Globus pallidus (tissue), 1 donor: Measurements from ENCODE around the gene LSAMP.

Source experiments
- DNase-seq: peaks from one replicate; pipeline ENCODE4 v3.0.0-alpha.2; 2015; ENCODE audit warnings: low spot score

LSAMP gene

DNA sequence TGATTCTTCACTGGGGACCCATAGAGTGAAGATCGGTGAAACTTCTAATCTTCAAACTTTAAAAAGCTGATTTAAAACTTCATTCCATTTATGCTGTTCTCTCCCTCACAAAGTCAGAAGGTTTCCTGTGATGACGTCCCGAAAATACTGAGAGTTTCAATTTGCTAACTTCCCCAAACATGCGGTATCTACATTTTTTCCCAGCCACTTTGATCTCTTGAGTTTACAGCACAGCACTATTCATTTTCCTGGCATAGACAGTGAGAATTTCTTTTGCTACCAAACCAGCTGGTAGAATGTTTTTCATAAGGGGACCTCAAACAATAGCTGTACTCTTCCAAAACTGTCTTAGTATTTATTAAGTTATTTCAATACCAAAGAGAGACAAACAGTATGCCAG is 156.8 kb downstream of the LSAMP start:
- no peak for DNase-seq

DNA sequence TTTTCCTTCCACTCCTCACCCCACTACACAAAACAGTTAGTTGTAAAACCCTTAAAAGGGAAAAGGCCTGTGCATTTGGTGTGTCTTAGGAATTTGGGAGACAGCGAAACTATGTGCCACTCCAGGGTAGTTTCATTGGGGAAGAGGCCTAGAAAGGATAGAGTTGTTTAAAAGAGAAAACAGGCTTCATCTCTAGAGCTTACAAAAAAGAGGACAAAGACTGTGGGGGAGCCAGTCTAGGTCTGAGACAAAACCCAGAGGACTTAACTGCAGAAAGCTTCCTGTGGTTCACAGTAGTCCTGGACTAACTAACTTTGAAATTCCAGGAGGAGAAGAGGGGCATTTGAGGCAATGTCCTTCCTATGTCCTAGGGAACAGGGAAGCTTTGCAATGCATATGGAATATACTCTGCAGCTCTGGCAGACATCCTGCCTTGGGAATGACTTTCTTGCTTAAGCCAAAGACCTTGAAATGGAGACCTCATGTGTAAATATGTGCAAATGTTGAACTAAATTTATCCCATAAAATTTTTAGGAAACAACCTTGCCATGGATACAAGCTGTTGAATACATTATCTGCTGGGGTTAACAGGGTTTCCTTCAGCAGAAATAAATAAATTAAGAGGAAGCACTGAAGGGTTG is 159.4 kb downstream of the LSAMP start:
- no peak for DNase-seq

DNA sequence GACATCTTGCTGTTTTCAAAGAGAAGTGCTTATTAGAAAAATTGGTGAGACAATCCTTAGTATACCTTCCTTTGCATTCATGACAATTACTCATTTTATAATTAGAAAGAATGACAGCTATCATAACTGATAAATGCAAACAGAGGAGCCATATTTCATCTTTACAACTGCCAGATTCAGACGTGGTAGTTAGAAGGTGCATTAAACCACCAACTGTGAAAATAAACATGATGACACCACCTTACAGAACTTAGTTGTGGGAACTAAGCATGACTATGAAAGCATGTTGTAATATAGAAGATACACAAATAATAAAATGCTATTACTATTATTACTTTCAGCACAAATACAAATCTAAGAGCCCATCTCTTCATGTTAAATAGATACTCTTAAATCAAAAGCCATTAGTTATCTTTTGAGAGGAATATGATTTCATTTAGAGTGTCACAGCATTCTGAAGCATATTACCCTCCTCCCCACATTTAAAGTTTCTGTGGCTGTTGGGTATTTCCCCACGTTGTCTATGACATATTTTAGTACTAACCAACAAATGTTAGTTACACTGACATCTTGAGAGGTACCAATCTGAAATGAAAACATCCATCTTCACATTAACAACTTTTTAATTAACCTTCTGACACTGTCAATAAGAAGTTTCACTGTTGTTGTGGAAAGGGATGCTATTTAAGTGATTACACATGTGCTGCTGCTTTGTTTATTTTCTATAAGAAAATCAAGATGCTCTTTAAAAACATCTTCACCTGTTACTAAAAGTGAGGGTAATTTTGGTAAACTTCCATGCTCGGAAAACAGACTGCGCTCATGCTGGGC is 163.8 kb downstream of the LSAMP start:
- DNase-seq = no peak

DNA sequence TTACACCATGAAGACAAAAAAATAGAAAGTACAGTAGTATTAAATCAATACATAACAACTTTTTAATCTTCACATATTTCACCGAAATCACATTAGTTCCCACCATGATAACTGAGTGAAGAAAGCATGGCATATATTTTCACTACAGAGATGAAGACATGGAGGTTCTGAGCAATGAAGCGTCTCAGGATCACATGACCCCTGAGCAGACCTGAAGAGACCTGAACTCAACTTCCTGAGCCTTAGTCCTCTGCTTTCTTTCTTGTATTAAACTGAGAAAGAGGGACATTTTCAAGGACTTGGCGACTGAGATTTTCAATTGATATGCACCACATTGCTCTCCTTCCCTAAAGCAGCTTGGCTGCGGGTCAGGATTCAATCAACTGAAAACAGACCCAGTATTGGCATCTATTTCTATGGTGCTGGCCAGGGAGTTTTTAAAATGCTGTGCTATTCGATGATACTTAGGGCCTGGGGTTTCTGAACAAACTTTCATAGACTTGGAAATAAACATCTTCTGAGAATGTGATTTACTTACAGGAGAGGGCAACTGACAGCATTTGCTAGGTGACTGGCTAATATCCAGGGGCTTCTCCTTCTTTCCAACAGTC is 165.1 kb downstream of the LSAMP start:
- DNase-seq = peak; percentile 74

DNA sequence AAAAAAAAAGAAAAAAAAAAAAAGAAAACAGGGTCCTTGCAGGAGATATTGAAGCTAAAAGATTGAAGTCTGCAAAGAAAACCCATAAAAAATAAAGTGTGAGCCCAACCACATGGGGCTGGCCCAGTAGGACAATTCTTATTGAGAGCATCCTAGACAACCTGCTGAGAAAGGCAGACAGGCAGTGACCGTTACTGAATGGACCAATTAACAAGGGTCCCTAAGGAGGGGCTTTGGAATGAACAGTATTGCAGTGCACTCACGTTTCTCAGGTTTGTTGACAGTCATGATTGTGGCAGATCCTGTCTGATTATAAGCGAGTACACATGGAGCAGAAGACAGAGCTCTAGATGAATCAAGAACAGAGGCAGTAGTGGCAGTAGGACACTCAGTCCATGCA is 168.6 kb downstream of the LSAMP start:
- no peak for DNase-seq

DNA sequence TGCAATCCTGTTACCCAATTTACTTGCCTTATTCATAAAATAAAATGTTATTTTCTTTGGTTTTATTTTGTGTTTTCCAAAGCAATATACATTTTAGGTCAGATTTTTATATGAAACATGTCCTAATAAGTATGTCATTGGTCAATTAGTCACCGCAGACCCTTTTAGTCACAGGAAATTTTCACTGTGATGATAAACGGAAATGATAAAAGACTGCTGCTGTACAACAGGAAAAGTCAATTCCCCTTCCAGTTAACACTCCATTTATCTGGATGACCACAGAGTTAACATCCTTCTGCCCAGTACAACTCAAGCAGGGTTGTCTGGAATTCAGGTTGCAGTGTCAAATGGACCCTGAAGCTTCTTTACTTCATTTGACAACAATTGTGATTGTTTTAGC is 175.2 kb downstream of the LSAMP start:
- DNase-seq = no peak

DNA sequence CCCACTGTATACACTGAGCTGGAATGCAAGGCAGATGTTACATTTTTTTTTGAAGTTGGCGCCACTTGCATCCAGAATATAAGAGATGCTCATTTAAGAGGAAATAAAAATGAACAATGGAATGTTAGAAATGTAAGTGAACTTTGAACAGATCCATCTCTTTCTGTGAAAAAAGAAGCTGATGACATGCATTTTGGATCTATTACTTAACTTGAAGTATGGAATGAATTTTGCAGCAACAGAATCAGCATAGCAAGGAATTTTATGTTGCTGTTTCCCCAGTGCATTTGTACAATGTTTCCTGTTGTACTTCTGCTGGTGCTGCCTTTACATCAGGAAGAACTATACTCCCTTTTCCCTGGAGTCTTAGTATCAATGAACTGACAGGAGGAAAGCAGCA is 178.2 kb downstream of the LSAMP start:
- no peak for DNase-seq

DNA sequence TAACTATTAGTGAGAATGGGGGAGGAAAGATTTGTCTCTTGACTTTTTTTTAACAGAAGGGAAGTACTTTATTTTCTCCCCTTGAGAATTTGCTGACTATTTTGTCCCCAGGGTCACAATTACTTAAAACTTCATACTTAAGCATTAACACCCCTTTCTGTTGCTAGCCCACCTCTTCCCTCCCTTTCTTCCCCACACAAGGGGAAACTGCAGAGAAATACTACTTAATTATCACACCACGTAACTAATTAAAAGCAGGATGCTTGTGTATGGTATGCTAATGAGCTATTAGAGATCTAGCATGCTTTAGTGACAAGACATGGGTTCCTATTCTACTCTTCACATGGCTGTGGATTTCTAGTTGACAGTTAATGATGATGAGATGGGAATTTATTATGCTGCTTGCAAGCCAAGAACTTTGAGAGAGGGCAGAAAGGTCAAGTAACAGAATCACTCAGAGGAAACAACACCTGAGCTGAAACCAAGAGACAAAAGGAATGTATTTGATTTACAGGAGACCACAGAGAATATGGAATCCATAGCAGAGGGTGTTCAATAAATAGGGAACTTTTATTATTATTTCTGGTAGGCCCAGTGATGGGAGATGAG is 179.2 kb downstream of the LSAMP start:
- DNase-seq = no peak

DNA sequence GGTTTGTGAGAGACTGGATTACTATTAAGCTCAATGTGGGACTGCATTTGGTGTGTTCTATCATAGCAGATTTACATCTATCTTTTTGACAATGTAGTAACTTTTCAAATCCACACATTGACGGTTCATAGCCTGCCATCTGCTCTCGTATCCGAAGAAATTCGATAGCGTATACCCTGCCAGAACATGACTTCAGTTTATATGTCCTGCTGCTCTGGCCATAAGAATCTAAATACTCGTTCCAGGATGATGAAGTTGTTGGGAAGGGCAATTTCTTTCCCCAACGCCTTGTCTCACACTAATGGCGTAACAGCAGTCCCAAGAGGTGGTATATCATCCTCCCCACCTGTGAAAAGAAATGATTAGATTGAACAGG is 180.0 kb downstream of the LSAMP start:
- no peak for DNase-seq

DNA sequence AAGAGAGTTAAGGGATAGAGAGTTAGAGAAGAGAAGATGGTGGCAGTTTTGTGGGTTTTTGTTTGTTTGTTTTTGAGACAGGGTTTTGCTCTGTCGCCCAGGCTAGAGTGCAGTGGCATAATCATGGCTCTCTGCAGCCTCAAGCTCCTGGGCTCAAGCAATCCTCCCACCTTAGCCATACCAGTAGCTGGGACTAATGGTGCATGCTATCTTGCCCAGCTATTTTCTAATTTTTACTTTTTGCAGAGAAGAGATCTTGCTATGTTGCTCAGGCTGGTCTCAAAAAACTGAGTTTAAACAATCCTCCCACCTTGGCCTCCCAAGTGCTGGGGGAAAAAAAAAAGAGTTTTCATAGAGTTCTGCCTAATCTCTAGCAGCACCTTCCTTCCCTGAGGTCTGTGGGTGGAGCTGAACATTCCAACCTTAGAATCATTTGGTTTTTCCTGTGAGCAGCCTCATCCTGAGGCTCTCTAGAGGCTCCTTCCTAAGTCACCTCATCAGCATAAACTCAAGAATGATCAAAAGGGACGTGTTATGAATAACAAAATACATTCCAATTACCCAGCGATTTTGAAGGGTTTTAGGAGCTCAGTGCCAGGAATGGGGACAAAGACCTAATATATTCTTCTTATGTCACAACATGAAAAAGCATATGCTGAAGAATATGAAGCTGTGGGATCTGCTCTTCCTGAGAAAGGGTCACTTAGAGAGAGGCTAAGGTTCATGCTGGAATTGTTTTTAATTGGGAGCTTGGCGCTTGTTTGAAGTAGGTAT is 180.6 kb downstream of the LSAMP start:
- no peak for DNase-seq

DNA sequence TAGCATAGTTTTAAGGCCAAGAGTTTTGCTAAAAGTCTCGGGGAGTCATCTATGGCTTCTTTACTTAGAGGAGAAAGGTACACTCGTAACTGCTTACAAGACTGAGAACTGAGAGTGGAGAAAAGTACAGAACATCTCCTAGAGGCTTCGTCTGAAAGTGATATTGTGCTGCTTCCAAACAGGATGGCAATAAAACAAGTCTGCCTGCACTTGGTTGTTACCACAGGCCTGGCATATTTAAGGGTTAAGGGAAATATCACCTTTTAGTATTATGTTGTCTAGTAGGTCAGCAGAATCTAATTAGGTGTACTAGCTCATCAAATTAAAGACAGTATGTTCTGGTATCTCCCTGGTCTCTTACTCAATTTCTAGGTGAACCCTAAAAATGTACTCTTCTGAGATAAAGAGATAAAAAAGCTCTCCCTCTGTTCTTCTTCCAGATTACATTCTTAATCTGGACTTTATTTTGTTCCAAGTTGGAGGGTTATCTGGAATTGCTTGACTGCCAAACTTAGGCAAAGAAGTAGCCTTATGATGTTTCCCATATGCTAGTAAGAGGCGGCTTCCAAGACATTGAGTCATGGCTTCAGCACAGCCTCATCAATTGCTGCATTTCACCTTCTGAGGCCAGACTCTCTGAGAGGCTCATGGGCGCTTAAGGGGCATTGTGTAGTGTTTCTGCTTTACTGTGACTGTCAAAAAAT is 181.3 kb downstream of the LSAMP start:
- DNase-seq = no peak

DNA sequence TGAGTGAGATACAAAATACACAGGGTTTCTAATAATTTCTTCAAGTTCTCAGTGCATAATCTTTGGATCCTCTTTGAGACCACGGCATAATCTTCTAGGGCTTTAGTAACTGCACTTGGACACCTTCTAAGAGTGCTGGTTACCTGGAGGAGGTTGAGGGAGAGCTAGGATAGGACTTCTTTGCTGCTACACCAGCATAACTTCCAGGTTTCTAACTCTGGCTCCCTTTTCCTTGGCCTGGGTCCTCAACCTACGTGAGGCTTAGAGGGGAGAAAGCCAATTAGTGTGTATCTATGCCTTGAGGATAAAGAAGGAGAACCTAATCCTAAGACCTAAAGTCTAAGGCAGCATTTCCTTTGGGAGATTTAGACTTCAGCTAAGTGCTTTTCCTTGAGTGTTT is 184.8 kb downstream of the LSAMP start:
- DNase-seq = no peak

DNA sequence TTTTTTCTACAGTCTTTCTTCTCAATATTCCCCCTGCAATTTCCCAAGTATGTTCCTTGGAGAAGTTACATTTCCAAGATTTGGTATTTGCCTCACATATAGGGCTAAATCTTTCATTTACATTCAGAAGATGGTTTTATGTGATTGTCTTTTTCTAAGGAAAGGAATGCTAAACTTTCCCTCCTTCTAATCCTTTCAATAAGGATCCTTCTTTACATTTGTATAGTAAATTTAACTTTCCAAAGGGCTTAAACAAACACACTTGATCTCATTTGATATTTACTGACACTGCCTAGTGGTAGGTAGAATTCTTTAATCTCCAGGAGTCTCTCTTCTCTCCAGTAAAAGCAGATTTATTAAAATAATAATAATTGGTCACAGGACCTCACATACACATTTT is 185.3 kb downstream of the LSAMP start:
- DNase-seq = no peak

DNA sequence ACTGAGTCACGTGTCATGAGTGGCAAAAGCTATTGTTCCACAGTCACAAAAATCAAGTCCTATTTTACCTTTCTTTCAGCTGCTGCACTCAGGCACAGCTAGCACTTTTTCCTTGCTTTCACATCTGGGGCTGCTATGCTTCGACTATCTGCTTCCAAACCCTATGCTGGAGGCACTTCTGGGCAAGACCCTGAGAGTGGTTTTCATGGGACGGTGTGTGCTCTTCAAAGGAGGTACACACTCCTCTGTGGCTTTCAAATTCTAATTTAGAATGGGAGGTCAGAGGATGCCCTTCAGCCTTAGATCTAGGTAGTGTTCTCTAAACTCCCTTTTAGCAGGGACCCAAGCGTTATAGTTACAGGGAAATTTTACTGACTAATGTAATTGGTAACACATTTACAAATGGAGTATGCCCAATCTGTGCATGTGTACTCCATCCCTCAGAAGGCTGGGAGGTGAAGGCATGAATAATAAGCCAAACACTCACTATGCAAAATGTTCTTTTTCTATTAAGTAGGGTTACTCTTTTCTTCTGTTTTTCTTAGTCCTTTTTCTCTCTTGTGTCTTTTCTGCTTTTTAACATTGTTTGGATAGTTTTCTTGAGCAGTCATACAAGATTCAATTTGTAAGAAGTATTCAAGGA is 188.3 kb downstream of the LSAMP start:
- DNase-seq = no peak

DNA sequence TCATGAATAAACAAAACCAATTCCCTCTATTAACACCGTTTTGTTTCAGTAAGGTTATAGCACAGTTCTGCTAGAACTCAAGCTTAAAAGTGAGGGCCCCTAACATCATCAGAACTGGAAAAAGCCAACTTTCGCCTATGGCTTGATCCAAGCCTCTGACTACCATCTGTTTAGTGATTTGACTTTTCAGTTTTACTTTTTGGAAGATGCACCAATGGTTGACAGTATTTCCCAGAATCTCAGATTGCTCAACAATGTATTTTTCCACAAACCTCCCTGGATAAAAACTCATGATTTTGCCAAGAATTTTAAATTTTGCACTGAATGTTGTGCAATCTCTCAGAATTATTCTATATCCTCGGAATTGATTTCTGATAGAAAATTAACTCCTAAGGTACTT is 190.7 kb downstream of the LSAMP start:
- DNase-seq = no peak

DNA sequence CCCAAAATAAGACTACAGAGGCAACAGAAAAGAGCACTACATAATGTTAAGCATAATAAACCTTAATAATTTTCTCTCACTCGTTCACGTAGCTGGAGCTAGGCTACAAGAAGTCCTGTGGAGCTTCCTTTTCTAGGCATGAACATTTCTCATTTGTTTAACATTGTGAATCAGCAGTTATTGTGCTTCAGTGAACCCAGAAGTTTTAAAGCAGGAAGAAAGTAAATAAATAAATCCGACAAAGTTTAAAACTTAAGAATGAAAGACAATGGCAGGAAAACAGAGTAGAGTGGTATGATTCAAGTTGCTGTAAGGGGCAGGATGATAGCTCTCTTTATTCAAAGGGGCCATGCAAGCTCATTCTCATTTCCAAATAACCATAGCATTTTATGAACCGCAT is 191.8 kb downstream of the LSAMP start:
- DNase-seq = no peak

DNA sequence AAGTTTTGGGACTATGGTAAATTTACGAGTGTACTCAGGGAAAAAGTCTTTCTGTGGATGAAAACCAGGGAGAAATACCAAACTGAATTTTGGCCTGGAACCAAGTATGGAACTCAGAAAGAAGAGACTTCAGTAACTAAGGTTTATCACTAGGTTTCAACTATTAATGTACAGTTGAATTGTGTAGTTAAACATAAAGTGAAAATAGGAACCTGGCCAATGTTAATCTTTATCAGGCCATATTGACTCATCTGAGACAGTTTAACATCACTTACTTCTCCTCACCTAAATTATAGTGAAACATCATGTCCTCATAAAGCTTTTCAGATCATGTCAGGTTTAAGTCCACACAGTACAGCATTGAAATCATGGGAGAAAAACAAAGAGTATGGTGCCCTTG is 197.7 kb downstream of the LSAMP start:
- DNase-seq = no peak

DNA sequence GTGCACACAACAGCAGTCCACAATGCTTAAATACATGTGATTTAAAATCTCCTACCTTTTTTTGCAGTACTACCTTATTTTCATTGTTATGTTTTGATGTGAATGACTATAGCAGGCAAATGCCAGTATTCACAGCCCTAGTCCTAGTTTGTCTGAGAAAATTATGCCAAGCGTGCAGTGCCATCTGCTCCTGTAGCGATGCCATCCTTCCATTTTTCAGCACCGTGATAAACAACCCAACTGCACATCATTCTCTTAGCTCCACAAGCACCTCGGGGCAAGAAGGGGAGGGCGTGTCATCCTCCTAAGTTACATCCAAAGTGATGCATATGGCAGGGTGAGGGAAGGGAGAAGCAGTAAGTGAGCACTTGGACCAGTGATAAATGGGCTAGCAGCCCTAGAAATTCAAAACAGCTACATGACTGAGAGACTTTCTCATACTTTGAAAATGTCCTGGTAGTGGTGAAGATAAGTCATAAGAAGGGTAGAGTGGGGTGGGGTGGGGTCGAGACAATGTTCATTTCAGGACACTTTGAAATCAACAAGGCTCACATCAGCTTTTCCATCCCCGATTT is 198.8 kb downstream of the LSAMP start:
- DNase-seq = no peak

DNA sequence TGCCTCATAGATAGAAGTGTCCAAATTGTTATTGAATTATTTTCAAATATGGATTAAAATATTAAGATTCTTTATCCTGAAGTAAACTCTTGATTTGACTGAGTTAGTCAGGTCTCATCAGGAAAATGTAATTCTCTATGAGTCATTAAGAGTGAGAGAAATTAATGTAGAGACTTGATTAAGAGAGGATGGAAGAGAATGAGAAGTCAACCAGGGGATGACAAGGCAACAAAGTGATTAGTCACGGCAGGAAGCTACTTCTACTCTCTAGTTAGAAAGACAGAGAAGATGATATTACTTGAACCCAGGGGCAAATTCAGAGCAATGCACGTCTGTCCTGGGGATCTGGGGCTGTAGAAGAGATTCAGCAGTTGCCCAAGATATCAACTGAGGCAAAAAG is 202.5 kb downstream of the LSAMP start:
- DNase-seq = no peak

DNA sequence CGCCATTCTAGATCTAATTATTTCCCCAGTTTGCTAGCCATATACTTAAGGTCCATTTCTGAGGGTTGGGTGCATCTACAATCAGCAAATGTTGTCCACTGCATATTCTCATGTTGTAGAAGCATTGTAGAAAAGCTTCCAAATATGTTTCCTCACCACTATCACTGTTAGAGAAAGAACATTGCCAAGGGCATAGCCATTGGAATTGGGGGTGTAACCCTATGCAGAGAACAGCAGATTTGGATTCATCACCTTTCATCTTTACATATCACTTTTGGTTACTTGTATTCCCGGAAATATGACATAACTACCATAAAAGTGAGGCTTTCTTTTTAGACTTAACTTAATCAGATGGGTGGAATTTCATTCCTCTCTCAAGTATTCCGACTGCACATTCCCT is 203.6 kb downstream of the LSAMP start:
- DNase-seq = no peak

DNA sequence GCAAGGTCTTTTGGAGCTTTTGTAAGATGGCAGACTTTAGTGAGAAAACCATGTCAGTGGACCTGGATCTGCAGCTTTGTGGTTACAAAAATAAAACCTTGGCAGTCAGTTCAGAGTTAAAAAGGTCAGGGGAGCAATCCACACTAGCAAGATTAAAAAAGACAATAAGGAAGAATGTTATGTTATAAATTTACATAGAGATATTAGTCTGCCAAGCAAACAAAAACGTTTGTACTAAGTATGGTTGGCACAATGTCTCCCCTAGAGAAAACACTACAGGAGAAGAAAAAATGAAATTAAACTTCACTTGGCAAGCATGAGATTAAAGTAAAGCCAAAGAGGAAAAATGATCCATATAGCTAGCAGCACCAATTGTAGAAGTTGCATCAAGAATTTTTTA is 205.0 kb downstream of the LSAMP start:
- DNase-seq = no peak
